ENCODE measurements around the gene DHFR.
"Not testable (repeated sequence)": the region's sequence is repeated elsewhere in the genome, so short reads cannot be mapped to it uniquely, and the experiment has no call there.

Gene DHFR

GRCh38 chr5:80600943-80601693 is 53.7 kb downstream of the DHFR start:
- intact Hi-C loops (cut with DNase I), result no loop called here

GRCh38 chr5:80597500-80597899 is 57.3 kb downstream of the DHFR start:
- intact Hi-C loops (cut with DNase I), result no loop called here
- no peak for DNase-seq

More at GRCh38 chr5:80600943-80601693, 53.7 kb downstream of the DHFR start:
- DNase-seq, result no peak

DNA sequence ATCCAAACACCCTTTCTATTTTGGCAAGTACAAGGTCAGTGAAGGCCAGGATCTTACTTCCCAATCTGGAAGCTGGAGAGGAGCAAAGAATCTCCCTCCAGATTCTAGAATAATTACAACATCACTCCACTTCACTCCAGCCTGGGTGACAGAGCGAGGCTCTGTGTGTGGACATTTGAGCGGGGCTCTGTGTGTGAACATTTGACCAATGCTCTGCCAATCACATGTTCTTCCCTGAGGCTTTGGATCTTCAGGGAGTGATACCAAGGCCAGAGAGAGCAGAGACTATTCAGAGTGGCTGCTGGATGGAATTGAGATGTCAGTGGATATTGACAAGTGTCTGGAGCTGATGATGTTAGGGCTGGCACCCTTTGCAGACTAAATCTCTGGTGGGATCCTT is 60.0 kb downstream of the DHFR start:
- no peak for DNase-seq

DNA sequence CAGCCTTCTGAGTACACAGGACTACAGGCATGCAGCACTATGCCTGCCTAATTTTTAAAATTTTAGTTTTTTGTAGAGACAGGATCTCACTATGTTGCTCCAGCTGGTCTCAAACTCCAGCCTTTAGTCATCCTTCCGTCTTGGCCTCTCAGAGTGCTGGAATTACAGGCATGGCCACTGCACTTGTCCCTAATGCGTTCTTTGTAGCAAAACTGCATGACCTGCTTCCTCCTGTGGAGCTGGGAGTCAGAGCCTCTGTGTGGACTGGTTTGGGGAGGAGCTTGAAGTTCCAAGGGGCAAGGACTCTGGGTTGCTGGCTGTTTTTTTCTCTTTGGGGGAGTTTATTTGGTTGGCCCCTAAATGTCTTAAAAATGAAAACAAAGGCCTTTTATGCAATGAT is 62.0 kb downstream of the DHFR start:
- no peak for DNase-seq
- intact Hi-C loops (cut with DNase I), result no loop called here

More for the DNA sequence above, 60.0 kb downstream of the DHFR start:
- intact Hi-C loops (cut with DNase I), result no loop called here

DNA sequence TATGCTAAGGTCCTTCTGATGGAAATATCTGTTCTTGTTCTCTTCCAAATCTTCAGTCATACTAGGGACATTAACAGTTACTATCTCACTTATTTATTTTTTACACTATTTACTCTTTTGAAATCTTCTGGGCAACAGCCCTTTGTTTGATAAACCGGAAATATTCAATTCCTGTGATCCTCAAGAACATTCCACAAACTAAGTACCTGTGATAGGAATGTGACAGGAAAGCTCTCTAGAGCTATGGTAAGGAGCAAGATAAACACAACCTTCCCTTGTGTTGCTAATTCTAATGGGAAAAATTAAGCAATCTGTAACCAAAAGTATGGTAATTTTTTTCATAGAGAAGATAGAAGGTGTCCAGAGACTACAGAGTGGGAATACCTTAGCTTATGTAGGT is 62.7 kb downstream of the DHFR start:
- intact Hi-C loops (cut with DNase I), result no loop called here
- DNase-seq, result no peak

- intact Hi-C loops (cut with DNase I), result no loop called here
- no peak for DNase-seq
Observed at GRCh38 chr5:80591352-80591751, 63.4 kb downstream of the DHFR start.

DNA sequence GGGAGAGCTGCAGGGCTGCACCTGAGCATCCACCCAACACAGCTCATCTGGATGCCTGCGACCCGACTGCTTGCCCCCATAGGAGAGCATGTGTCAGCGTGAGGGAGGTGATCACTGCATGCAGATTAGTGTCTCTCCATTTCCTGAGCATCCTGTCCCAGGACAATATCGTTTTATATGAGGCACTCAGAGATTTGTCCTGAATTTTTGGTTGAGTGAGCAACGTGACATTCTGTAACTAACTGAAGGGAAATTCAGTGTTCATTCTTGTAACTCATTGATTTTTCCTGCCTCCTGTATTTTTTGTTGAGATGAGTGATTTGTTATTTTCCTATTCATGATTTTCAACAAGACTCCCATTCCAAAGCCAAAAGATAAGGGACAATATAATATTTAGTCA is 64.0 kb downstream of the DHFR start:
- intact Hi-C loops (cut with DNase I), result no loop called here
- no peak for DNase-seq

GRCh38 chr5:80588858-80589540 is 65.8 kb downstream of the DHFR start:
- no peak for DNase-seq
- intact Hi-C loops (cut with DNase I), result no loop called here

- intact Hi-C loops (cut with DNase I), result no loop called here
- no peak for DNase-seq
Observed at GRCh38 chr5:80584770-80585169, 70.0 kb downstream of the DHFR start.

DNA sequence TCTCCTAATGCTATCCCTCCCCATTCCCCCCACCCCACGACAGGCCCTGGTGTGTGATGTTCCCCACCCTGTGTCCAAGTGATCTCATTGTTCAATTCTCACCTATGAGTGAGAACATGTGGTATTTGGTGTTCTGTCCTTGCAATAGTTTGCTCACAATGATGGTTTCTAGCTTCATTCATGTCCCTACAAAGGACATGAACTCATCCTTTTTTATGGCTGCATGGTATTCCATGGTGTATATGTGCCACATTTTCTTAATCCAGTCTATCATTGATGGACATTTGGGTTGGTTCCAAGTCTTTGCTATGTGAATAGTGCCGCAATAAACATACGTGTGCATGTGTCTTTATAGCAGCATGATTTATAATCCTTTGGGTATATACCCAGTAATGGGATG is 74.5 kb downstream of the DHFR start:
- intact Hi-C loops (cut with DNase I); DNase-seq: not testable (repeated sequence)

GRCh38 chr5:80579050-80579449 is 75.7 kb downstream of the DHFR start:
- intact Hi-C loops (cut with DNase I), result no loop called here
- DNase-seq, result no peak

DNA sequence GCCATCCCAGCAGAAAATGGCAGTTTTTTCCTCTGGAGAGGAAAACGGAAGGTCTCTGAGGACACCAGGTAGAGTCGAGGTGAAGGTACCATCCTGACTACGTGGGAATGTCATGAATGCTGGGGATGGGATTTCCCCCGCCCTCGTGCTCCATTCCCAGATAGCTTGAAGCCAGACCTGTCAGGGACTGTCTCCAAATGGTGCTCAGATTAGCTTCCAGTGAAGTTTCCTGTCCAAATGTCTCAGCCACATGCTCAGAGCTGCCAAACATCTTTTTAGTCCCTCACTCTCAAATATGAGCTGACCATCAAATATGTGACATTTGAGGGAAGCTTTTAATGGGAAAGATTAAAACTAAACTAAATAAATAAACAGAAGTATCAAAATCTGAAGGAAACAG is 77.1 kb downstream of the DHFR start:
- DNase-seq, result no peak
- intact Hi-C loops (cut with DNase I), result no loop called here

DNA sequence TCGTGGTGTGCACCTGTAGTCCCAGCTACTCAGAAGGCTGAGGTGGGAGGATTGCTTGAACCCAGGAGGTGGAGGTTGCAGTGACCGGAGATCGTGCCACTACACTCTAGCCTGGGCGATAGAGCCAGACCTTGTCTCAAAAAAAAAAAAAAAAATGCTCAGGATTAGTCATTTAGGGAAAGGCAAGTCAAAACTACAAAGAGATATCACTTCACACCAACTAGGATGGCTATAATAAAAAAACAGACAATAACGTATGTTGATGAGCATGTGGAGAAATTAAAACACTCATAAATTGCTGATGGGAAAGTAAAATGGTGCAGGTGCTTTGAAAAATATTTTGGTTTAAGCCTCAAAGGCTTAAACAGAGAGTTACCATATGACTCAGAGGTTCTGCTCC is 78.4 kb downstream of the DHFR start:
- no peak for DNase-seq
- intact Hi-C loops (cut with DNase I), result no loop called here
